WTC11 (cell line): ENCODE results near the gene KRT1. TPM values are rescaled to one million over a fixed set of nuclear protein-coding genes. Genes with fewer than 3 reads are reported as not detected.
"Not testable (repeated sequence)": the region's sequence is repeated elsewhere in the genome, so short reads cannot be mapped to it uniquely, and the experiment has no call there.

Experiments used
- ATAC-seq: fragments of 200-7000 bp; cut with Tn5 transposase; 2 replicates; pipeline ENCODE4 v1.10.0; 2021; ENCODE audit warnings: mild to moderate bottlenecking, moderate library complexity
- CTCF ChIA-PET: fragments of 300-600 bp; sonication (Branson Sonifier 250); formaldehyde crosslinking; loops from one replicate; lab custom pipeline; 2021; ENCODE audit warnings: antibody characterized with exemption; lab: Charles Lee
- POLR2A ChIA-PET: fragments of 350-600 bp; sonication (Branson Sonifier 250); formaldehyde crosslinking; loops from one replicate; lab custom pipeline; 2021; ENCODE audit warnings: antibody characterized with exemption; lab: Charles Lee
- DNase-seq: peaks from one replicate; pipeline ENCODE4 v3.0.0; 2021; ENCODE audit warnings: low spot score
- H3K27ac Mint-ChIP-seq: 2 replicates; pipeline ENCODE4 v1.8.0; 2021; ENCODE audit warnings: mixed read lengths
- H3K27me3 Mint-ChIP-seq: 2 replicates; pipeline ENCODE4 v1.8.0; 2021; ENCODE audit warnings: low read depth, mild to moderate bottlenecking, moderate library complexity, mixed read lengths
- H3K36me3 Mint-ChIP-seq: 2 replicates; pipeline ENCODE4 v1.8.0; 2021; ENCODE audit warnings: mixed read lengths
- H3K4me1 Mint-ChIP-seq: 2 replicates; pipeline ENCODE4 v1.8.0; 2022; ENCODE audit warnings: mixed read lengths
- H3K4me3 Mint-ChIP-seq: 2 replicates; pipeline ENCODE4 v1.8.0; 2021; ENCODE audit warnings: mild to moderate bottlenecking, moderate library complexity, mixed read lengths
- H3K9me3 Mint-ChIP-seq: 2 replicates; pipeline ENCODE4 v1.8.0; 2021; ENCODE audit warnings: mixed read lengths
- CREB1 ChIP-seq: sonication (generic); formaldehyde crosslinking; IDR thresholded peaks from 2 replicates; pipeline ENCODE4 v1.8.0; 2023; ENCODE audit warnings: mild to moderate bottlenecking, missing genetic modification reagents
- FOXP1 ChIP-seq: sonication (generic); formaldehyde crosslinking; IDR thresholded peaks from 2 replicates; pipeline ENCODE4 v1.8.0; 2022; ENCODE audit warnings: missing genetic modification reagents, mild to moderate bottlenecking, moderate library complexity, borderline replicate concordance
- HMGA2 ChIP-seq: fragments of 250-450 bp; sonication (Bioruptor Pico); IDR thresholded peaks from 2 replicates; pipeline ENCODE4 v1.4.0; 2021; ENCODE audit warnings: mild to moderate bottlenecking, moderate library complexity
- JAZF1 ChIP-seq: fragments of 250-450 bp; sonication (Bioruptor Pico); IDR thresholded peaks from 2 replicates; pipeline ENCODE4 v1.9.0; 2021; ENCODE audit warnings: moderate library complexity, mild to moderate bottlenecking, inconsistent platforms
- NFE2L1 ChIP-seq: sonication (generic); formaldehyde crosslinking; IDR thresholded peaks from 2 replicates; pipeline ENCODE4 v1.8.1; 2023; ENCODE audit warnings: missing genetic modification reagents
- RELA ChIP-seq: sonication (generic); formaldehyde crosslinking; IDR thresholded peaks from 2 replicates; pipeline ENCODE4 v1.8.1; 2022; ENCODE audit warnings: missing genetic modification reagents, mild to moderate bottlenecking, borderline replicate concordance
- RORB ChIP-seq: fragments of 250-450 bp; sonication (Bioruptor Pico); IDR thresholded peaks from 2 replicates; pipeline ENCODE4 v1.9.0; 2021; ENCODE audit warnings: mild to moderate bottlenecking
- ZBTB21 ChIP-seq: sonication (generic); formaldehyde crosslinking; IDR thresholded peaks from 2 replicates; pipeline ENCODE4 v1.8.1; 2023; ENCODE audit warnings: mild to moderate bottlenecking, missing genetic modification reagents, borderline replicate concordance
- ZNF121 ChIP-seq: sonication (generic); formaldehyde crosslinking; IDR thresholded peaks from 2 replicates; pipeline ENCODE4 v1.8.0; 2023; ENCODE audit warnings: missing genetic modification reagents
- ZNF396 ChIP-seq: fragments of 250-450 bp; sonication (Bioruptor Pico); IDR thresholded peaks from 2 replicates; pipeline ENCODE4 v1.8.0; 2021; ENCODE audit warnings: mild to moderate bottlenecking, moderate library complexity, borderline replicate concordance
- total RNA-seq: library from RNA; stranded (reverse); gene quantifications from 3 replicates; pipeline ENCODE4 v1.2.3, GENCODE V29; 2021
- TF ChIP-seq, protein P1 (sequence below): sonication (generic); formaldehyde crosslinking; IDR thresholded peaks from 2 replicates; pipeline ENCODE4 v1.8.1; 2022; ENCODE audit warnings: mild to moderate bottlenecking, missing genetic modification reagents, moderate library complexity, borderline replicate concordance
- TF ChIP-seq, protein P2 (sequence below): sonication (generic); formaldehyde crosslinking; IDR thresholded peaks from 2 replicates; pipeline ENCODE4 v1.8.1; 2023; ENCODE audit warnings: mild to moderate bottlenecking, missing genetic modification reagents, moderate library complexity
- TF ChIP-seq, protein P3 (sequence below): sonication (generic); formaldehyde crosslinking; conservative IDR thresholded peaks from 2 replicates; pipeline ENCODE4 v1.8.1; 2022; ENCODE audit warnings: mild to moderate bottlenecking, missing genetic modification reagents
- TF ChIP-seq, protein P4 (sequence below): fragments of 250-450 bp; sonication (Bioruptor Pico); IDR thresholded peaks from 2 replicates; pipeline ENCODE4 v1.9.0; 2021; ENCODE audit warnings: mild to moderate bottlenecking
- TF ChIP-seq, protein P5 (sequence below): sonication (generic); formaldehyde crosslinking; IDR thresholded peaks from 2 replicates; pipeline ENCODE4 v1.8.0; 2022; ENCODE audit warnings: mild to moderate bottlenecking, missing genetic modification reagents
- TF ChIP-seq, protein P6 (sequence below): sonication (generic); formaldehyde crosslinking; IDR thresholded peaks from 2 replicates; pipeline ENCODE4 v1.8.0; 2022; ENCODE audit warnings: mild to moderate bottlenecking, missing genetic modification reagents
- TF ChIP-seq, protein P7 (sequence below): fragments of 250-450 bp; sonication (Bioruptor Pico); IDR thresholded peaks from 2 replicates; pipeline ENCODE4 v1.9.0; 2021; ENCODE audit warnings: mild to moderate bottlenecking

The KRT1 gene
- total RNA-seq, 1 experiment from 2014 or later = not detected

DNA sequence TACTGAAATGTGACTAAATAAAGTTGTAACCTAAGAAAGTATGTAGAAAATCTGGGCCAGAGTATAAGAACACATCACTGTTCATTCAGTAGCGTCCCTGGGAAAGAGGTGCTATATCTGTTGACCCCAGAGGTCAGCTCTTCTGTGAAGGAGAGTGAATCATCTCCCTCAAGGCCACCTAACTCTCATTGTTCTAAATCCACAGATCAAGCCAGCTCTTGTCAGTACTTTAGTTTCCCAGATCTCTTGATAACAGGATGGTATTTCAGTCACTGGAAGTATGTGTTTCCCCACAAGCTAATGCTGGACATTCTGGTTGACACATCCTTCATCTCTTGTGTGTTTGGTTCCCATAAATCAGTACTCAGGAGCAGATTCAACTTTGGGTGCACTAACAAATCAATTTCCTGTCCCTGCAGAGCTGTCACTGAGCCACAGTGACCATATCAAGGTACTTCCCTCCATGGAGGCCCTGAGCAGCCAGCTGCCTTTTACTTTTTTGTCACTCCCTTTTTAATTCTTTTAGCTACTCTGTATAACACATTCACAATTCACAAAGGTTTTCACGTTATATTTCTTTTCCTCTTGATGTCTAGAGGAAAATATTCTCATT lies 7.8 kb downstream of the KRT1 start:
- H3K27me3 Mint-ChIP-seq = peaks cover 2% of the 10 kb centered on the region; the same call in 1 of the 2 replicates
- no peak for TF ChIP-seq JAZF1 (CRISPR knock-in tag)
- TF ChIP-seq, protein P1, sequence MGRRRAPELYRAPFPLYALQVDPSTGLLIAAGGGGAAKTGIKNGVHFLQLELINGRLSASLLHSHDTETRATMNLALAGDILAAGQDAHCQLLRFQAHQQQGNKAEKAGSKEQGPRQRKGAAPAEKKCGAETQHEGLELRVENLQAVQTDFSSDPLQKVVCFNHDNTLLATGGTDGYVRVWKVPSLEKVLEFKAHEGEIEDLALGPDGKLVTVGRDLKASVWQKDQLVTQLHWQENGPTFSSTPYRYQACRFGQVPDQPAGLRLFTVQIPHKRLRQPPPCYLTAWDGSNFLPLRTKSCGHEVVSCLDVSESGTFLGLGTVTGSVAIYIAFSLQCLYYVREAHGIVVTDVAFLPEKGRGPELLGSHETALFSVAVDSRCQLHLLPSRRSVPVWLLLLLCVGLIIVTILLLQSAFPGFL (CRISPR knock-in tag) = no peak
- TF ChIP-seq, protein P2, sequence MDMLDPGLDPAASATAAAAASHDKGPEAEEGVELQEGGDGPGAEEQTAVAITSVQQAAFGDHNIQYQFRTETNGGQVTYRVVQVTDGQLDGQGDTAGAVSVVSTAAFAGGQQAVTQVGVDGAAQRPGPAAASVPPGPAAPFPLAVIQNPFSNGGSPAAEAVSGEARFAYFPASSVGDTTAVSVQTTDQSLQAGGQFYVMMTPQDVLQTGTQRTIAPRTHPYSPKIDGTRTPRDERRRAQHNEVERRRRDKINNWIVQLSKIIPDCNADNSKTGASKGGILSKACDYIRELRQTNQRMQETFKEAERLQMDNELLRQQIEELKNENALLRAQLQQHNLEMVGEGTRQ (CRISPR knock-in tag) = no peak
- no peak for TF ChIP-seq FOXP1 (CRISPR knock-in tag)
- no peak for TF ChIP-seq ZNF121
- TF ChIP-seq CREB1 (CRISPR knock-in tag) = no peak
- no peak for TF ChIP-seq HMGA2 (CRISPR knock-in tag)
- TF ChIP-seq, protein P3, sequence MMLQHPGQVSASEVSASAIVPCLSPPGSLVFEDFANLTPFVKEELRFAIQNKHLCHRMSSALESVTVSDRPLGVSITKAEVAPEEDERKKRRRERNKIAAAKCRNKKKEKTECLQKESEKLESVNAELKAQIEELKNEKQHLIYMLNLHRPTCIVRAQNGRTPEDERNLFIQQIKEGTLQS (CRISPR knock-in tag) = no peak
- TF ChIP-seq, protein P4, sequence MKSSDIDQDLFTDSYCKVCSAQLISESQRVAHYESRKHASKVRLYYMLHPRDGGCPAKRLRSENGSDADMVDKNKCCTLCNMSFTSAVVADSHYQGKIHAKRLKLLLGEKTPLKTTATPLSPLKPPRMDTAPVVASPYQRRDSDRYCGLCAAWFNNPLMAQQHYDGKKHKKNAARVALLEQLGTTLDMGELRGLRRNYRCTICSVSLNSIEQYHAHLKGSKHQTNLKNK (CRISPR knock-in tag) = no peak
- ATAC-seq (no peak), DNase-seq (no peak)
- H3K4me3 Mint-ChIP-seq = no peak overlapping the region
- no peak overlapping the region for H3K27ac Mint-ChIP-seq
- no peaks in the 10 kb centered on the region for H3K36me3 Mint-ChIP-seq
- CTCF ChIA-PET = interaction anchor here (0.9 to 1.5 kb wide), 3 partner anchors 62 to 198 kb away, joined by 3 to 4 read pairs (median 4); no protein-coding TSS in a partner anchor
- POLR2A ChIA-PET = interaction anchor here (0.7 kb wide), 1 partner anchor 13 kb away, joined by 3 read pairs; no protein-coding TSS in a partner anchor
- H3K9me3 Mint-ChIP-seq = no peaks in the 10 kb centered on the region
- no peaks in the 10 kb centered on the region for H3K4me1 Mint-ChIP-seq

DNA sequence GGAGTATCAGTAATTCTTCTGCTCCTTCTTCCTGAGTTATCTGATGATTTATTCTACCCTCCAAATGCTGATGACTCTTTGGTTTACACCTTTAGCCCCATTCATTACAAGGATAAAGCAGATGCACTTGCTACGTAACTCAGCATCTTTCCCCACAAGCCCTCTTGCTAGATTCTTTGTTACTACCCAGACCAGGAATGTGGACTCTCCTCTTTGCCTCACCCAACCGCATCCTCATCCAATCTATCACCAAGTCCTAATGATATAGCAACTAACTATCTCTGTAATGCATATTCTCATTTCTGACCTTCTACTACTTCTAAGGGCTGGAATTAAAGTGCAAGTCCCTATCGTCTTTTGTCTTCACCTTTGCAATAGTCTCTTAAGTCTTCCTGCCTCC lies 9.2 kb downstream of the KRT1 start:
- Mint-ChIP-seq H3K9me3 (no peaks in the 10 kb centered on the region), H3K4me1 (no peaks in the 10 kb centered on the region), H3K36me3 (no peaks in the 10 kb centered on the region), H3K4me3 (no peak overlapping the region), H3K27ac (no peak overlapping the region), H3K27me3 (peaks cover 2% of the 10 kb centered on the region; the same call in 1 of the 2 replicates)
- DNase-seq (no peak), ATAC-seq (no peak)
- POLR2A ChIA-PET = no interaction called here
- TF ChIP-seq, protein P5, sequence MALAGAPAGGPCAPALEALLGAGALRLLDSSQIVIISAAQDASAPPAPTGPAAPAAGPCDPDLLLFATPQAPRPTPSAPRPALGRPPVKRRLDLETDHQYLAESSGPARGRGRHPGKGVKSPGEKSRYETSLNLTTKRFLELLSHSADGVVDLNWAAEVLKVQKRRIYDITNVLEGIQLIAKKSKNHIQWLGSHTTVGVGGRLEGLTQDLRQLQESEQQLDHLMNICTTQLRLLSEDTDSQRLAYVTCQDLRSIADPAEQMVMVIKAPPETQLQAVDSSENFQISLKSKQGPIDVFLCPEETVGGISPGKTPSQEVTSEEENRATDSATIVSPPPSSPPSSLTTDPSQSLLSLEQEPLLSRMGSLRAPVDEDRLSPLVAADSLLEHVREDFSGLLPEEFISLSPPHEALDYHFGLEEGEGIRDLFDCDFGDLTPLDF (CRISPR knock-in tag) = no peak
- TF ChIP-seq, protein P6, sequence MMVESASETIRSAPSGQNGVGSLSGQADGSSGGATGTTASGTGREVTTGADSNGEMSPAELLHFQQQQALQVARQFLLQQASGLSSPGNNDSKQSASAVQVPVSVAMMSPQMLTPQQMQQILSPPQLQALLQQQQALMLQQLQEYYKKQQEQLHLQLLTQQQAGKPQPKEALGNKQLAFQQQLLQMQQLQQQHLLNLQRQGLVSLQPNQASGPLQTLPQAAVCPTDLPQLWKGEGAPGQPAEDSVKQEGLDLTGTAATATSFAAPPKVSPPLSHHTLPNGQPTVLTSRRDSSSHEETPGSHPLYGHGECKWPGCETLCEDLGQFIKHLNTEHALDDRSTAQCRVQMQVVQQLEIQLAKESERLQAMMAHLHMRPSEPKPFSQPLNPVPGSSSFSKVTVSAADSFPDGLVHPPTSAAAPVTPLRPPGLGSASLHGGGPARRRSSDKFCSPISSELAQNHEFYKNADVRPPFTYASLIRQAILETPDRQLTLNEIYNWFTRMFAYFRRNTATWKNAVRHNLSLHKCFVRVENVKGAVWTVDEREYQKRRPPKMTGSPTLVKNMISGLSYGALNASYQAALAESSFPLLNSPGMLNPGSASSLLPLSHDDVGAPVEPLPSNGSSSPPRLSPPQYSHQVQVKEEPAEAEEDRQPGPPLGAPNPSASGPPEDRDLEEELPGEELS (CRISPR knock-in tag) = no peak
- TF ChIP-seq ZBTB21 = no peak
- TF ChIP-seq HMGA2 (CRISPR knock-in tag) = no peak
- TF ChIP-seq ZNF396 (CRISPR knock-in tag) = no peak
- no peak for TF ChIP-seq NFE2L1 (CRISPR knock-in tag)
- CTCF ChIA-PET = no interaction called here

DNA sequence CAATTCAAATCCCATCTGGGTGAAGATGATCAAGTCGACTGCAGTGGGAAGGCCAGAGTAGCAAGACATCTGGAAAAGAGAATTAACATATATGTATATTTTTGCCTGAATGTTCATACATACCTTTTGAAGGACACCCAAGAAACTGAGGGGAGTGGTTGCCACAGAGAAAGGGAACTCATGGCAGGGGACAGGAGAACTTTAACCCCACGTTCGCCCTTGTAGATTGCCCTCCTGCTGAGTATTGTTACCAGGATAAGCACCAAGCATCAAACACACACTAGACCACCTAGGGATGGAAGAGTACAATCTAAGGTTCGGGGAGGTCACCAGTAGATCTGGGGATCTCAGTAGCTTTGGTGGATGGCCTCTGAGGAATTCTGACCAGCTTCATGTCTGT lies 9.7 kb downstream of the KRT1 start:
- POLR2A ChIA-PET = no interaction called here
- H3K27ac Mint-ChIP-seq = no peak overlapping the region
- no peak for ATAC-seq
- peaks cover 2% of the 10 kb centered on the region; the same call in 1 of the 2 replicates for H3K27me3 Mint-ChIP-seq
- CTCF ChIA-PET = no interaction called here
- H3K4me1 Mint-ChIP-seq = no peaks in the 10 kb centered on the region
- no peaks in the 10 kb centered on the region for H3K9me3 Mint-ChIP-seq
- DNase-seq = no peak
- TF ChIP-seq RELA = no peak
- TF ChIP-seq, protein P1 (CRISPR knock-in tag) = no peak
- TF ChIP-seq, protein P7, sequence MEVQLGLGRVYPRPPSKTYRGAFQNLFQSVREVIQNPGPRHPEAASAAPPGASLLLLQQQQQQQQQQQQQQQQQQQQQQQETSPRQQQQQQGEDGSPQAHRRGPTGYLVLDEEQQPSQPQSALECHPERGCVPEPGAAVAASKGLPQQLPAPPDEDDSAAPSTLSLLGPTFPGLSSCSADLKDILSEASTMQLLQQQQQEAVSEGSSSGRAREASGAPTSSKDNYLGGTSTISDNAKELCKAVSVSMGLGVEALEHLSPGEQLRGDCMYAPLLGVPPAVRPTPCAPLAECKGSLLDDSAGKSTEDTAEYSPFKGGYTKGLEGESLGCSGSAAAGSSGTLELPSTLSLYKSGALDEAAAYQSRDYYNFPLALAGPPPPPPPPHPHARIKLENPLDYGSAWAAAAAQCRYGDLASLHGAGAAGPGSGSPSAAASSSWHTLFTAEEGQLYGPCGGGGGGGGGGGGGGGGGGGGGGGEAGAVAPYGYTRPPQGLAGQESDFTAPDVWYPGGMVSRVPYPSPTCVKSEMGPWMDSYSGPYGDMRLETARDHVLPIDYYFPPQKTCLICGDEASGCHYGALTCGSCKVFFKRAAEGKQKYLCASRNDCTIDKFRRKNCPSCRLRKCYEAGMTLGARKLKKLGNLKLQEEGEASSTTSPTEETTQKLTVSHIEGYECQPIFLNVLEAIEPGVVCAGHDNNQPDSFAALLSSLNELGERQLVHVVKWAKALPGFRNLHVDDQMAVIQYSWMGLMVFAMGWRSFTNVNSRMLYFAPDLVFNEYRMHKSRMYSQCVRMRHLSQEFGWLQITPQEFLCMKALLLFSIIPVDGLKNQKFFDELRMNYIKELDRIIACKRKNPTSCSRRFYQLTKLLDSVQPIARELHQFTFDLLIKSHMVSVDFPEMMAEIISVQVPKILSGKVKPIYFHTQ (CRISPR knock-in tag) = no peak
- TF ChIP-seq RORB = no peak
- no peak overlapping the region for H3K4me3 Mint-ChIP-seq
- H3K36me3 Mint-ChIP-seq = no peaks in the 10 kb centered on the region

DNA sequence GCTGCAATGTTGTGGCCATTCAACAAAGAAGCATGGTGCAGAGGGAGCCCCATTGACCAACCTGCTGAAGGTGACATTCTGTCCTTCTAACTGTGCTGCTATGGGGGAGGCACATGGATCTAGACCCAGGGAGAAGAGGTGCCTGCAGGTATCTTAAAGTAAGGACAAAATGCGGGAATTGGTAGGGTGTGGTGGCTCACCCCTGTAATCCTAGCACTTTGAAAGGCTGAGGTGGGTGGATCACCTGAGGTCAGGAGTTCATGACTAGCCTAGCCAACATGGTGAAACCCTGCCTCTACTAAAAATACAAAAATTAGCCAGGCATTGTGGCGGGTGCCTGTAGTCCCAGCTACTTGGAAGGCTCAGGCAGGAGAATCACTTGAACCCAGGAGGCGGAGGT lies 10.3 kb downstream of the KRT1 start:
- DNase-seq, H3K27me3 Mint-ChIP-seq, POLR2A ChIA-PET, H3K27ac Mint-ChIP-seq, H3K9me3 Mint-ChIP-seq, ATAC-seq, H3K4me1 Mint-ChIP-seq, H3K4me3 Mint-ChIP-seq, H3K36me3 Mint-ChIP-seq: not testable (repeated sequence)
- CTCF ChIA-PET = interaction anchor here (0.6 to 1.1 kb wide), 2 partner anchors 201 to 391 kb away, joined by 3 to 8 read pairs; no protein-coding TSS in a partner anchor
